ENCODE results near the gene UST.

- no peak for TF ChIP-seq TARDBP (IDR thresholded peaks at IDR 0.05)
- no peak for TF ChIP-seq HDGF (IDR thresholded peaks at IDR 0.05; ENCODE audit: borderline replicate concordance)
- TF ChIP-seq CTBP1 (IDR thresholded peaks at IDR 0.05; ENCODE audit: borderline replicate concordance) = no peak
- TF ChIP-seq ZNF384 (IDR thresholded peaks at IDR 0.05) = no peak
- TF ChIP-seq FOXK2 (IDR thresholded peaks at IDR 0.05) = no peak
- TF ChIP-seq SUZ12 (IDR thresholded peaks at IDR 0.05) = no peak
Measured at GRCh38 chr6:148814869-148815268, 68.0 kb downstream of the UST start.
